Upper lobe of left lung (tissue), 6 donors: ENCODE results near the gene ZNF101. TPM values are rescaled to one million over a fixed set of nuclear protein-coding genes. Genes with fewer than 3 reads are reported as not detected.

Experiments
- ATAC-seq, 2 donors: fragments of 200-7000 bp; cut with Tn5 transposase; one replicate each; pipeline ENCODE4 v1.9.1; 2022; ENCODE audit warnings: mild to moderate bottlenecking in 2 of 2, moderate library complexity in 2 of 2; ENCODE audit not compliant: low FRiP score in 2 of 2
- DNase-seq, 2 donors: peaks; one replicate each; pipeline ENCODE4 v3.0.0-alpha.2; 2019 to 2020
- H3K27ac ChIP-seq, 4 donors: fragments of 200-600 bp; sonication (generic); one replicate each; pipeline ENCODE4 v1.5.1; 2016 to 2019
- H3K27me3 ChIP-seq, 4 donors: fragments of 200-600 bp; sonication (generic); one replicate each; pipeline ENCODE4 v1.5.1; 2017 to 2019
- H3K36me3 ChIP-seq, 4 donors: fragments of 200-600 bp; sonication (generic); one replicate each; pipeline ENCODE4 v1.5.1; 2016 to 2019
- H3K4me1 ChIP-seq, 4 donors: fragments of 200-600 bp; sonication (generic); one replicate each; pipeline ENCODE4 v1.5.1; 2018 to 2019
- H3K4me3 ChIP-seq, 4 donors: fragments of 200-600 bp; sonication (generic); one replicate each; pipeline ENCODE4 v1.5.1; 2017 to 2019; ENCODE audit warnings: mild to moderate bottlenecking in 2 of 4, moderate library complexity in 1 of 4
- H3K9me3 ChIP-seq, 4 donors: fragments of 200-600 bp; sonication (generic); one replicate each; pipeline ENCODE4 v1.5.1; 2018 to 2019
- EP300 ChIP-seq, 4 donors: sonication (generic); formaldehyde crosslinking; IDR thresholded peaks; one replicate each; pipeline ENCODE4 v1.5.1; 2017; ENCODE audit warnings: antibody characterized with exemption in 4 of 4, control low read depth in 2 of 4
- POLR2A ChIP-seq, 4 donors: fragments of 450-650 bp; IDR thresholded peaks; one replicate each; pipeline ENCODE4 v1.5.1; 2016 to 2017; ENCODE audit warnings: antibody characterized with exemption in 4 of 4, mild to moderate bottlenecking in 2 of 4
- POLR2AphosphoS5 ChIP-seq, 2 donors: sonication (generic); formaldehyde crosslinking; IDR thresholded peaks; one replicate each; pipeline ENCODE4 v1.5.1; 2017; ENCODE audit warnings: antibody characterized with exemption in 2 of 2
- WGBS, 2 donors: methylation state at CpG; one replicate each; pipeline ENCODE4 v1.1.5; 2017 to 2018; 5-methylcytosine and 5-hydroxymethylcytosine counted together
- small RNA-seq, 4 donors: library from RNA; depleted of rRNA; stranded (forward); fragments of <200 nt; gene quantifications; one replicate each; pipeline ENCODE3, GENCODE V24; 2016
- total RNA-seq, 6 donors: library from RNA; depleted of rRNA in 4 of 6; stranded (reverse); fragments of >200 nt in 4 of 6; gene quantifications; one replicate each; pipeline versions ENCODE4 v1.1.0 to v1.2.1, GENCODE V29; 2016 to 2021
- TF ChIP-seq, protein P1 (sequence below), 6 experiments: fragments of 450-650 bp in 4 of 6; fragments of 200-600 bp in 2 of 6; sonication (generic) in 2 of 6; IDR thresholded peaks; one replicate each; pipeline ENCODE4 v1.5.1; 2016 to 2019; ENCODE audit warnings: antibody characterized with exemption in 6 of 6
- donor health status: DM: no; HTN: no; CAD: no; lungs with moderate emphysema.
- donor health status: DM: no; HTN: yes; CAD: no; lungs with severe emphysema.

The ZNF101 gene
- total RNA-seq, 6 donors from 2014 or later, result 3.4 to 16.1 (median 11.1) TPM

DNA sequence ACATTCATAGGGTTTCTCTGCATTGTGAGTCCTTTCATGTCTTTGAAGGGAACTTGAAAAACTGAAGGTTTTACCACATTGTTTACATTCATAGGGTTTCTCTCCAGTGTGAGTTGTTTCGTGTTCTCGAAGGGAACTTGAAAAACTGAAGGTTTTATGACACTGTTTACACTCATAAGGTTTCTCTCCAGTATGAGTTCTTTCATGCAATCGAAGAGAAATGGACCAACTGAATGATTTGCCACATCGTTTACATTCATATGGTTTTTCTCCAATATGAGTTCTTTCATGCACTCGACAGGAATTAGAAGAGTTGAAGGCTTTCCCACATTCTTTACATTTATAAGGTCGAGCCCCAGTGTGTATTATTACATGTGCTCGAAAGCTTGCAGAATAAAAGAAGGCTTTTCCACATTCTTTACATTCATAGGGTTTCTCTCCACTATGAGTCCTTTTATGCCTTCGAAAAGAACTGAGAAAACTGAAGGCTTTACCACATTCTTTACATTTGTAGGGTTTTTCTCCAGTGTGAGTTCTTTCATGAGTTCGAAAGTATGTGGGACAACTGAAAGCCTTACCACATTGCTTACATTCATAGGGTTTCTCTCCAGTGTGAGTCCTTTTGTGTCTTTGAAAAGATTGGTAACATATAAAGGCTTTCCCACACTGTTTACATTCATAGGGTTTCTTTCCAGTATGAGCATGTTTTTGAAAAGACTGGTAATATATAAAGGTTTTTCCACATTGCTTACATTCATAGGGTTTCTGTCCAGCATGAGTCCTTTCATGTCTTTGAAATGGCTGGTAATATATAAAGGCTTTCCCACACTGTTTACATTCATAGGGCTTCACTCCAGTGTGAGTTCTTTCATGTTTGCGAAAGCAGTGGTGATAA lies 43.5 kb downstream of the ZNF101 start:
- H3K27me3 ChIP-seq, result no peaks in the 10 kb centered on the region
- 96% methylated on average over 10 of the region's 10 CpGs for WGBS, 2 donors
- DNase-seq (no peak), ATAC-seq (no peak)
- TF ChIP-seq POLR2AphosphoS5 (IDR thresholded peaks at IDR 0.05), result no peak
- no peak for TF ChIP-seq EP300 (IDR thresholded peaks at IDR 0.05)
- TF ChIP-seq, protein P1, sequence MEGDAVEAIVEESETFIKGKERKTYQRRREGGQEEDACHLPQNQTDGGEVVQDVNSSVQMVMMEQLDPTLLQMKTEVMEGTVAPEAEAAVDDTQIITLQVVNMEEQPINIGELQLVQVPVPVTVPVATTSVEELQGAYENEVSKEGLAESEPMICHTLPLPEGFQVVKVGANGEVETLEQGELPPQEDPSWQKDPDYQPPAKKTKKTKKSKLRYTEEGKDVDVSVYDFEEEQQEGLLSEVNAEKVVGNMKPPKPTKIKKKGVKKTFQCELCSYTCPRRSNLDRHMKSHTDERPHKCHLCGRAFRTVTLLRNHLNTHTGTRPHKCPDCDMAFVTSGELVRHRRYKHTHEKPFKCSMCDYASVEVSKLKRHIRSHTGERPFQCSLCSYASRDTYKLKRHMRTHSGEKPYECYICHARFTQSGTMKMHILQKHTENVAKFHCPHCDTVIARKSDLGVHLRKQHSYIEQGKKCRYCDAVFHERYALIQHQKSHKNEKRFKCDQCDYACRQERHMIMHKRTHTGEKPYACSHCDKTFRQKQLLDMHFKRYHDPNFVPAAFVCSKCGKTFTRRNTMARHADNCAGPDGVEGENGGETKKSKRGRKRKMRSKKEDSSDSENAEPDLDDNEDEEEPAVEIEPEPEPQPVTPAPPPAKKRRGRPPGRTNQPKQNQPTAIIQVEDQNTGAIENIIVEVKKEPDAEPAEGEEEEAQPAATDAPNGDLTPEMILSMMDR (IDR thresholded peaks at IDR 0.05), result no peak
- TF ChIP-seq POLR2A (IDR thresholded peaks at IDR 0.05), result no peak
- H3K9me3 ChIP-seq, result peaks cover 96 to 100% (median 100%) of the 10 kb centered on the region in 4 donors
- no peak overlapping the region for H3K27ac ChIP-seq
- H3K36me3 ChIP-seq, result peaks cover 14 to 60% (median 34%) of the 10 kb centered on the region in 4 donors
- no peak overlapping the region for H3K4me3 ChIP-seq
- no peaks in the 10 kb centered on the region for H3K4me1 ChIP-seq

DNA sequence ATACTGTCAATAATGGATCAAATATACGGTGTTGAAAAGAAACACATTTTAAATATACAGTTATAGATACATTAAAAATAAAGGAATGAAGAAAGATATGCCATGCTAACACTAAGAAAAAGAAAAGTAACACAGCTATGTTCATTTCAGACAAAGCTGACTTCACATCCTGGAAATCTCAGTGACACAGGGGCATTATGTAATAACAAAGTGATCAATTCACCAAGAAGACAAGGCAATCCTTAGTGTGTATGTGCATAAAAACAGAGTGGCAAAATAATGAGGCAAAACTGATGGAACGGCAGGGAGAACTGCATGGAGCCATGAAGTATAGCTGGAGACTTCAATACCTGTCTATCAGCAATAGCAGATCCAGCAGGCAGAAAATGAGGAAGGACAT lies 51.2 kb downstream of the ZNF101 start:
- no peak for TF ChIP-seq POLR2A (IDR thresholded peaks at IDR 0.05)
- TF ChIP-seq POLR2AphosphoS5 (IDR thresholded peaks at IDR 0.05), result no peak
- TF ChIP-seq, protein P1 (IDR thresholded peaks at IDR 0.05), result no peak
- no peak for TF ChIP-seq EP300 (IDR thresholded peaks at IDR 0.05)
- WGBS, 2 donors, result 96 to 100% methylated on average over 2 of the region's 2 CpGs
- no peak for ATAC-seq
- Histone ChIP-seq H3K36me3 (peaks cover 0 to 26% (median 0%) of the 10 kb centered on the region in 4 donors), H3K27me3 (no peaks in the 10 kb centered on the region), H3K9me3 (peaks cover 67 to 89% (median 81%) of the 10 kb centered on the region in 4 donors), H3K27ac (no peak overlapping the region), H3K4me1 (no peaks in the 10 kb centered on the region), H3K4me3 (no peak overlapping the region)
- no peak for DNase-seq

DNA sequence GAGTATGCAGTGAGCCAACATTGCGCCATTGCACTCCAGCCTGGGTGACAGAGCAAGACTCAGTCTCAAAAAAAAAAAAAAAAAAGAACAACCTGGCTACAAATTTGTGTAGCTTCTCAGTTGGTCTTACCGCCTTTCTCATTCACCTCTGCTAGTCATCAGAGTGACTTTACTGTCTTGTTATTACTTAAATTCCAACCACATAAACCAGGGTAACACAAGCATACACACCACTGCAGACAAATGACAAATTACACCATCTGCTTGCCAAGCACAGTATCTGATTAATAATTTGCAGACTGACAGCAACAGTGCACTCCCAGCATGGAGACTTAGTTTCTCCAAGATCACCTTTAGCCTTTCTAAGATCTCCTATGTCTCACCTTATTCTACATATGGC lies 53.3 kb downstream of the ZNF101 start:
- 97 to 98% methylated on average over 2 of the region's 2 CpGs for WGBS, 2 donors
- Histone ChIP-seq H3K36me3 (peaks cover 0 to 9% (median 2%) of the 10 kb centered on the region in 4 donors), H3K27ac (no peak overlapping the region), H3K27me3 (no peaks in the 10 kb centered on the region), H3K9me3 (peaks cover 46 to 86% (median 60%) of the 10 kb centered on the region in 4 donors), H3K4me3 (no peak overlapping the region), H3K4me1 (no peaks in the 10 kb centered on the region)
- no peak for ATAC-seq
- no peak for DNase-seq
- TF ChIP-seq EP300 (IDR thresholded peaks at IDR 0.05) (no peak), POLR2A (IDR thresholded peaks at IDR 0.05) (no peak), POLR2AphosphoS5 (IDR thresholded peaks at IDR 0.05) (no peak)
- TF ChIP-seq, protein P1 (IDR thresholded peaks at IDR 0.05), result no peak

DNA sequence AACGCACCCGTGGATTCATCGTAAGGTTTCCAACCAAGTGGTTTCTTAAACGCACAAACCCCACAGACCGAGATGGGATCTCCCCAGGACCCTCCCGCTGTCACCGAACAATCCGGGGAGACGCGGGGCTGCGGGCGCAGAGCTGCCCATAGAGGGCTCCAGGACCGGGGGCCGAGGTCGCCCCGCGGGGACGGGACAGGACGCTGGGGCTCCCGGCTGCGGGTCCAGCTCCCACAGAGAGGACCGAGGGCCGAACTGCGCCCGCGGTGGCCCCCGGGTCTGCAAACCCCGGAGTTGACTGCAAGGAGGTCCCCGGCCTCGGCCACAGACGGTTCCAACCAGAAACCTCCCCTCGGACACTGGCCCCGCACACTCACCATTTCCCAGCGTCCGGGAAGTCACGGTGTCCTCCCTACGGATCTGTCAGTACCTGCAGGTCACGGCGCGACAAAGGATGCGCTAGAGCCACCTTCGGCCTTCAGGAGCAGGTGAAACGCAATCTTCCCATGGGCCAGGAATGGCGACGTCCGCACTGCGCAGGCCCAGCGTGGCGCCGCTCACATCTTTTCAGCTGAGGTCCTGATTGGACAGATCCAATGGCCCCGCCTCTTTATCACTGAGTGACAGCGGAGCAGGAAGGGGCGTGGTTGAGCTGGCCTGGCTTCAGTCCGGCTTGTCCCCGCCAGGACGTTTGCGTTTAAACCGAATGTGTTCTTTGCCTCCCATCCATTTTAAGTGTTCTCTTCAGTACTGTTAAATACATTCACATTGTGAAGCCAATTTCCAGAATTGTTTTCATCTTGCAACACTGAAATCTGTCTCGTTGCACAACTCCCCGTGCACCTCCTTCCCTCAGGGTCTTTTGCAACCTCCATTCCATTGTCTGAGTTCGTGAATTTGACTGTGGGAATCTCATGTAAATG lies 64.2 kb downstream of the ZNF101 start, which contains the start of gene ZNF14:
Gene ZNF14, minus strand, starts transcription at position 534 of the 923 bp plus-strand sequence. Its CDS starts 154 bp downstream, at position 380.
- Histone ChIP-seq H3K4me3 (peak within 1 kb of the TSS; percentile 86 to 98 (median 93)), H3K27ac (peak within 1 kb of the TSS; percentile 68 to 89 (median 78)), H3K27me3 (no peaks in the 10 kb centered on the region), H3K36me3 (peaks cover 0 to 19% (median 6%) of the 10 kb centered on the region in 4 donors), H3K9me3 (peaks cover 10 to 29% (median 23%) of the 10 kb centered on the region in 4 donors), H3K4me1 (peaks cover 8 to 14% (median 9%) of the 10 kb centered on the region in 4 donors)
- WGBS, 2 donors, result 0 to 1% methylated on average over 21 to 51 of the region's 61 CpGs
- peak; percentile 86 to 98 for TF ChIP-seq POLR2AphosphoS5 (IDR thresholded peaks at IDR 0.05)
- no peak for TF ChIP-seq EP300 (IDR thresholded peaks at IDR 0.05)
- TF ChIP-seq, protein P1 (IDR thresholded peaks at IDR 0.05), result peak in 3 of 6 experiments; percentile 13 to 22 (median 15)
- TF ChIP-seq POLR2A (IDR thresholded peaks at IDR 0.05), result peak in 3 of 4 donors; percentile 59 to 84 (median 80)
- ATAC-seq (peak; percentile 99 to 100), DNase-seq (peak; percentile 95 to 96)

Small RNA genes within 50 kb of the gene (small RNA-seq; reads per million reads assigned to genes)
- 0 reads per million in 4 donors for gene AC011458.2

Other genes starting within 250 kb of the ZNF101 start
- 1 to 10 TPM; 1.7 to 7.3 (median 3.1) TPM for gene TSSK6, start 153.3 kb upstream of the ZNF101 start, total RNA-seq
- 100 to 1,000 TPM in 3 of 6 donors, 10 to 100 TPM in 3; 24.3 to 305 (median 112) TPM for gene NDUFA13, start 152.6 kb upstream of the ZNF101 start, total RNA-seq
- gene YJEFN3, start 139.9 kb upstream of the ZNF101 start, total RNA-seq, result 1 to 10 TPM in 4 of 6 donors, under 1 TPM in 2; 0.61 to 7.3 (median 4.8) TPM
- gene CILP2, start 130.6 kb upstream of the ZNF101 start, total RNA-seq, result under 1 TPM in 2 of 6 donors, not detected in 4; 0.14 to 0.37 TPM
- 10 to 100 TPM in 2 of 6 donors, 1 to 10 TPM in 4; 2.0 to 30.4 (median 5.8) TPM for gene PBX4, start 50.2 kb upstream of the ZNF101 start, total RNA-seq
- 10 to 100 TPM; 16.4 to 51.3 (median 24.1) TPM for gene LPAR2, start 40.6 kb upstream of the ZNF101 start, total RNA-seq
- gene GMIP, start 25.2 kb upstream of the ZNF101 start, total RNA-seq, result 100 to 1,000 TPM in 1 of 6 donors, 10 to 100 TPM in 5; 20.8 to 109 (median 49.1) TPM
- gene ATP13A1, start 5.2 kb upstream of the ZNF101 start, total RNA-seq, result 100 to 1,000 TPM in 3 of 6 donors, 10 to 100 TPM in 3; 58.6 to 256 (median 97.4) TPM
- gene ZNF14, start 64.3 kb downstream of the ZNF101 start, total RNA-seq, result 10 to 100 TPM in 2 of 6 donors, 1 to 10 TPM in 4; 4.7 to 13.6 (median 5.1) TPM
- gene ZNF506, start 152.9 kb downstream of the ZNF101 start, total RNA-seq, result 10 to 100 TPM; 13.2 to 47.1 (median 19.1) TPM
- 10 to 100 TPM in 2 of 6 donors, 1 to 10 TPM in 4; 5.0 to 15.8 (median 7.9) TPM for gene ZNF253, start 197.0 kb downstream of the ZNF101 start, total RNA-seq
- gene ZNF93, start 232.1 kb downstream of the ZNF101 start, total RNA-seq, result 1 to 10 TPM; 2.9 to 7.3 (median 3.9) TPM